ENCODE measurements around the gene WFDC1.

WFDC1 gene

DNA sequence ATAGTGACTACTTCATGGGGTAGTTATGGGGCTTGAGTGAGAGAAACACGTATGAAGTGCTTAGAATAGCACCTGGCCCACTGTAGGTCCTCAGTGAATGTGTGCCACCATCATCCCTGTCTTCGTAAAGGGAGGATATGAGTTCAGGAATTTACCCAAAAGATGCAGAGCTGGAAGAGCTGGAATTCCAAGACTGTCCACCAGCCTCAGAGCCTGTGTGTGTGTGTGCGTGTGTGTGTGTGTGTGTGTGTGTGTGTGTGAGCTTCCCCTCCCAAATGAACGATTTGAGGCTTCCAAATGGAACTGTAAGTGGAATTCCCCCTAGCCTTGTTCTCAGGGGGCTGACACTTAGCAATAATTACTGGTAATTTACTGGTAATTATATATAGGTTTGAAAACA, 27.3 kb downstream of the WFDC1 start:
- H3K4me1 ChIP-seq (ENCODE audit: insufficient read depth, low read length) = no peaks in the 10 kb centered on the region
- no peaks in the 10 kb centered on the region for H4K20me1 ChIP-seq (ENCODE audit: insufficient read depth, low read length)
- no peak overlapping the region for H3K4me2 ChIP-seq (ENCODE audit: insufficient read depth, low read length)
- H3K9me3 ChIP-seq (ENCODE audit: insufficient read depth, low read length, severe bottlenecking) = peaks cover 4% of the 10 kb centered on the region
- peaks cover 4% of the 10 kb centered on the region for H3K27me3 ChIP-seq (ENCODE audit: insufficient read depth, low read length, poor library complexity)
- H2AFZ ChIP-seq (ENCODE audit: low read depth, low read length) = no peak overlapping the region
- no peak overlapping the region for H3K27ac ChIP-seq (ENCODE audit: low read length)
- H3K36me3 ChIP-seq (ENCODE audit: insufficient read depth, low read length) = no peaks in the 10 kb centered on the region
- ATAC-seq (ENCODE audit: insufficient read depth, low read depth) (no peak), DNase-seq (no peak)
- H3K79me2 ChIP-seq (ENCODE audit: insufficient read depth, low read length) = no peaks in the 10 kb centered on the region
- no peak for TF ChIP-seq EZH2 (IDR thresholded peaks at IDR 0.05; ENCODE audit: borderline replicate concordance, low read depth, low read length, severe bottlenecking)
- TF ChIP-seq, protein P1, sequence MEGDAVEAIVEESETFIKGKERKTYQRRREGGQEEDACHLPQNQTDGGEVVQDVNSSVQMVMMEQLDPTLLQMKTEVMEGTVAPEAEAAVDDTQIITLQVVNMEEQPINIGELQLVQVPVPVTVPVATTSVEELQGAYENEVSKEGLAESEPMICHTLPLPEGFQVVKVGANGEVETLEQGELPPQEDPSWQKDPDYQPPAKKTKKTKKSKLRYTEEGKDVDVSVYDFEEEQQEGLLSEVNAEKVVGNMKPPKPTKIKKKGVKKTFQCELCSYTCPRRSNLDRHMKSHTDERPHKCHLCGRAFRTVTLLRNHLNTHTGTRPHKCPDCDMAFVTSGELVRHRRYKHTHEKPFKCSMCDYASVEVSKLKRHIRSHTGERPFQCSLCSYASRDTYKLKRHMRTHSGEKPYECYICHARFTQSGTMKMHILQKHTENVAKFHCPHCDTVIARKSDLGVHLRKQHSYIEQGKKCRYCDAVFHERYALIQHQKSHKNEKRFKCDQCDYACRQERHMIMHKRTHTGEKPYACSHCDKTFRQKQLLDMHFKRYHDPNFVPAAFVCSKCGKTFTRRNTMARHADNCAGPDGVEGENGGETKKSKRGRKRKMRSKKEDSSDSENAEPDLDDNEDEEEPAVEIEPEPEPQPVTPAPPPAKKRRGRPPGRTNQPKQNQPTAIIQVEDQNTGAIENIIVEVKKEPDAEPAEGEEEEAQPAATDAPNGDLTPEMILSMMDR (IDR thresholded peaks at IDR 0.05; ENCODE audit: borderline replicate concordance, extremely low read depth, low read length, poor library complexity, severe bottlenecking) = no peak
- no peak overlapping the region for H3K9ac ChIP-seq (ENCODE audit: low read depth, low read length)
- no peak overlapping the region for H3K4me3 ChIP-seq (ENCODE audit: low read depth in 1 of 2, low read length in 2 of 2)

GRCh38 chr16:84322749-84323148, 28.1 kb downstream of the WFDC1 start:
- Histone ChIP-seq H3K4me2 (ENCODE audit: insufficient read depth, low read length) (no peak overlapping the region), H3K9ac (ENCODE audit: low read depth, low read length) (no peak overlapping the region), H3K9me3 (ENCODE audit: insufficient read depth, low read length, severe bottlenecking) (peaks cover 2% of the 10 kb centered on the region), H3K4me3 (ENCODE audit: low read depth in 1 of 2, low read length in 2 of 2) (no peak overlapping the region), H3K4me1 (ENCODE audit: insufficient read depth, low read length) (no peaks in the 10 kb centered on the region), H3K79me2 (ENCODE audit: insufficient read depth, low read length) (no peaks in the 10 kb centered on the region), H2AFZ (ENCODE audit: low read depth, low read length) (no peak overlapping the region), H3K27ac (ENCODE audit: low read length) (no peak overlapping the region), H3K36me3 (ENCODE audit: insufficient read depth, low read length) (no peaks in the 10 kb centered on the region), H4K20me1 (ENCODE audit: insufficient read depth, low read length) (no peaks in the 10 kb centered on the region), H3K27me3 (ENCODE audit: insufficient read depth, low read length, poor library complexity) (peaks cover 4% of the 10 kb centered on the region)
- TF ChIP-seq EZH2 (IDR thresholded peaks at IDR 0.05; ENCODE audit: borderline replicate concordance, low read depth, low read length, severe bottlenecking) = no peak
- TF ChIP-seq, protein P1 (IDR thresholded peaks at IDR 0.05; ENCODE audit: borderline replicate concordance, extremely low read depth, low read length, poor library complexity, severe bottlenecking) = no peak
- ATAC-seq (ENCODE audit: insufficient read depth, low read depth) (no peak), DNase-seq (no peak)

DNA sequence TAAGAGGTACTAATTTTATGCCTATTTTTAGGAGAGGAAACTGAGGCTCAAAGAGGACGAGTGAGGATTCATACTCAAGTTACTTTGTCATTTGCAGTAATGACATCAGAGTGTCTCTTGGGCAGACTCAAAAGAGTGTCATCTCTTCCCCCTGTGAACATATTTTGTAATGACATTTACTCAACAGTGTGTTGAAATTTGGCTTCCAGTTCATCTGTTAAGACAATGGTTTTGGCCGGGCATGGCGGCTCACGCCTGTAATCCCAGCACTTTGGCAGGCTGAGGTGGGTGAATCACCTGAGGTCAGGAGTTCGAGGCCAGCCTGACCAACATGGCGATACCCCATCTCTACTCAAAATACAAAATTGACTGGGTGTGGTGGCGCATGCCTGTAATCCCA, 28.9 kb downstream of the WFDC1 start:
- Histone ChIP-seq H3K4me1 (ENCODE audit: insufficient read depth, low read length) (no peaks in the 10 kb centered on the region), H3K4me3 (ENCODE audit: low read depth in 1 of 2, low read length in 2 of 2) (no peak overlapping the region), H3K27me3 (ENCODE audit: insufficient read depth, low read length, poor library complexity) (peaks cover 4% of the 10 kb centered on the region), H3K4me2 (ENCODE audit: insufficient read depth, low read length) (no peak overlapping the region), H2AFZ (ENCODE audit: low read depth, low read length) (no peak overlapping the region), H3K27ac (ENCODE audit: low read length) (no peak overlapping the region), H3K79me2 (ENCODE audit: insufficient read depth, low read length) (no peaks in the 10 kb centered on the region), H3K9ac (ENCODE audit: low read depth, low read length) (no peak overlapping the region), H3K36me3 (ENCODE audit: insufficient read depth, low read length) (no peaks in the 10 kb centered on the region), H3K9me3 (ENCODE audit: insufficient read depth, low read length, severe bottlenecking) (no peaks in the 10 kb centered on the region), H4K20me1 (ENCODE audit: insufficient read depth, low read length) (no peaks in the 10 kb centered on the region)
- TF ChIP-seq EZH2 (IDR thresholded peaks at IDR 0.05; ENCODE audit: borderline replicate concordance, low read depth, low read length, severe bottlenecking) = no peak
- TF ChIP-seq, protein P1 (IDR thresholded peaks at IDR 0.05; ENCODE audit: borderline replicate concordance, extremely low read depth, low read length, poor library complexity, severe bottlenecking) = no peak
- ATAC-seq (ENCODE audit: insufficient read depth, low read depth) (no peak), DNase-seq (no peak)

Measured in DND-41 (cell line).